NT2/D1 (cell line): ENCODE results near the gene TBC1D10A.

ENCODE experiments used
- DNase-seq: peaks from one replicate; pipeline ENCODE4 v3.0.0-alpha.2; 2011; ENCODE audit warnings: low read depth, low spot score
- H3K27me3 ChIP-seq: 2 replicates; pipeline ENCODE4 v1.6.0; 2011; ENCODE audit warnings: mild to moderate bottlenecking; ENCODE audit not compliant: insufficient read length, insufficient read depth
- H3K36me3 ChIP-seq: 2 replicates; pipeline ENCODE4 v1.6.1; 2011; ENCODE audit warnings: mild to moderate bottlenecking, low read length, mixed read lengths; ENCODE audit not compliant: insufficient read depth, insufficient read length
- H3K4me1 ChIP-seq: 2 replicates; pipeline ENCODE4 v1.5.1; 2011; ENCODE audit not compliant: insufficient read depth, insufficient read length
- H3K4me3 ChIP-seq: 2 replicates; pipeline ENCODE4 v1.5.1; 2011; ENCODE audit warnings: low read depth; ENCODE audit not compliant: insufficient read length
- H3K9ac ChIP-seq: 2 replicates; pipeline ENCODE4 v1.6.0; 2011; ENCODE audit warnings: low read depth; ENCODE audit not compliant: insufficient read length
- H3K9me3 ChIP-seq: 2 replicates; pipeline ENCODE4 v1.5.1; 2011; ENCODE audit warnings: mild to moderate bottlenecking, low read length; ENCODE audit not compliant: insufficient read depth
- SUZ12 ChIP-seq: IDR thresholded peaks from 2 replicates; pipeline ENCODE4 v1.6.1; 2011; ENCODE audit not compliant: insufficient read length, insufficient read depth; ENCODE audit errors: extremely low read depth
- YY1 ChIP-seq: IDR thresholded peaks from 2 replicates; pipeline ENCODE4 v1.6.1; 2011; ENCODE audit not compliant: insufficient read length, insufficient read depth
- ZNF274 ChIP-seq: IDR thresholded peaks from 2 replicates; pipeline ENCODE4 v1.6.1; 2011; ENCODE audit warnings: mild to moderate bottlenecking, low read depth, low read length

TBC1D10A gene

DNA sequence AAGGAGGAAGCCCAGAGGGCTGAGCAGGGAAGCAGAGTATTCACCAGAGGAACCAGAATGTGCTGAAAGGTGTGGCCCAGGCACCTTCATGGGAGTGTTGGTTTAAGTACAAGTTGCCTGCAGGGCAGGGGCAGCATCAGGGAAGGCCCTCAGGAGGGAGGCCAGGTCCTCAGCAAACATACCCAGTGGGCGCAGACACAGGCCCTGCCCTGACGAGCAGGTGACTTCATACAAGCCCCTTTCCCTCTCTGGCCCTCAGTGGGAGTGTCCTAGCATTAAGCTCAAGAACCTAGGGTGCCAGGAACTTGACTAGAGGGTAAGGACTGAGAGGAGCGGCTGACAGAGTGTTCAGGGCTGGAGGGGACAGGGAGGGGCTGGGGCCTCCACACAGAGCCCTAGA is 29.9 kb downstream of the TBC1D10A start:
- Histone ChIP-seq H3K4me3 (no peak overlapping the region), H3K36me3 (peaks cover 79% of the 10 kb centered on the region), H3K9ac (no peak overlapping the region), H3K4me1 (peaks cover 8% of the 10 kb centered on the region), H3K9me3 (no peaks in the 10 kb centered on the region), H3K27me3 (no peaks in the 10 kb centered on the region)
- DNase-seq: no peak
- TF ChIP-seq YY1: no peak
- TF ChIP-seq SUZ12: no peak
- no peak for TF ChIP-seq ZNF274

- Histone ChIP-seq H3K4me3 (no peak overlapping the region), H3K27me3 (no peaks in the 10 kb centered on the region), H3K36me3 (peaks cover 83% of the 10 kb centered on the region), H3K9me3 (no peaks in the 10 kb centered on the region), H3K9ac (no peak overlapping the region), H3K4me1 (peaks cover 11% of the 10 kb centered on the region)
- TF ChIP-seq ZNF274 (no peak), YY1 (no peak), SUZ12 (no peak)
- no peak for DNase-seq
These were observed 30.4 kb downstream of the TBC1D10A start for GRCh38 chr22:30296324-30296723.

- no peaks in the 10 kb centered on the region for H3K9me3 ChIP-seq
- TF ChIP-seq YY1 (no peak), SUZ12 (no peak), ZNF274 (no peak)
- H3K27me3 ChIP-seq: no peaks in the 10 kb centered on the region
- no peak overlapping the region for H3K9ac ChIP-seq
- DNase-seq: no peak
- H3K4me3 ChIP-seq: no peak overlapping the region
- peaks cover 77% of the 10 kb centered on the region for H3K36me3 ChIP-seq
- peaks cover 14% of the 10 kb centered on the region for H3K4me1 ChIP-seq
These were observed 31.2 kb downstream of the TBC1D10A start for GRCh38 chr22:30295576-30295975.

DNA sequence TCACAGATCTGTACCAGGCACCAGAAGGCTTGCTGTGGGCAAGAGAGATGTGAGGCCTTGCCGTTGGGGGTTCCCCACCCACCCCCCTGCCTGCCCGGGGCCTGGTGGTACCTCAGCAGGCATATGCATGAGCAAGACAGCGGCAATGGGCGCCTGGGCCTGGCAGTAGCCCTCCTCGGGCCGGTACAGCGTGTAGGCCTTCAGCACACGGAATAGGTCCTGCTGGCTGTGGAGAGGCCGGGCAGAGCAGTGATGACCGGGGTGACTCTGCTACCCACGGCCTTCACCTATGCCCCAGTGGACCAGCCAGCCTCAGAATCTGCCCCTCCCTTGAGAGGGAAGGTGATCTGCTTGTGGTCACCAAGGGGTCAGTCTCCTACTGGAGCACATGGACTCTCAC is 31.9 kb downstream of the TBC1D10A start:
- no peaks in the 10 kb centered on the region for H3K9me3 ChIP-seq
- H3K36me3 ChIP-seq: peaks cover 74% of the 10 kb centered on the region
- no peak for DNase-seq
- H3K4me3 ChIP-seq: no peak overlapping the region
- no peak overlapping the region for H3K9ac ChIP-seq
- peaks cover 16% of the 10 kb centered on the region for H3K4me1 ChIP-seq
- H3K27me3 ChIP-seq: no peaks in the 10 kb centered on the region
- no peak for TF ChIP-seq ZNF274
- no peak for TF ChIP-seq SUZ12
- no peak for TF ChIP-seq YY1

- H3K9ac ChIP-seq: no peak overlapping the region
- no peaks in the 10 kb centered on the region for H3K27me3 ChIP-seq
- peaks cover 16% of the 10 kb centered on the region for H3K4me1 ChIP-seq
- peaks cover 69% of the 10 kb centered on the region for H3K36me3 ChIP-seq
- DNase-seq: no peak
- TF ChIP-seq ZNF274 (no peak), YY1 (no peak), SUZ12 (no peak)
- H3K9me3 ChIP-seq: no peaks in the 10 kb centered on the region
- H3K4me3 ChIP-seq: no peak overlapping the region
These were observed 32.7 kb downstream of the TBC1D10A start for GRCh38 chr22:30294066-30294465.

- no peak overlapping the region for H3K9ac ChIP-seq
- no peaks in the 10 kb centered on the region for H3K27me3 ChIP-seq
These were observed 33.7 kb downstream of the TBC1D10A start for GRCh38 chr22:30293026-30293425.

GRCh38 chr22:30292069-30292970 is 34.4 kb downstream of the TBC1D10A start:
- no peaks in the 10 kb centered on the region for H3K27me3 ChIP-seq
- H3K9ac ChIP-seq: no peak overlapping the region
- no peak for DNase-seq

More at GRCh38 chr22:30293026-30293425, 33.7 kb downstream of the TBC1D10A start:
- H3K4me3 ChIP-seq: no peak overlapping the region
- TF ChIP-seq YY1: no peak
- no peak for TF ChIP-seq ZNF274
- no peak for TF ChIP-seq SUZ12
- no peak for DNase-seq
- peaks cover 62% of the 10 kb centered on the region for H3K36me3 ChIP-seq
- H3K9me3 ChIP-seq: no peaks in the 10 kb centered on the region
- peaks cover 16% of the 10 kb centered on the region for H3K4me1 ChIP-seq

More at GRCh38 chr22:30292069-30292970, 34.4 kb downstream of the TBC1D10A start:
- Histone ChIP-seq H3K36me3 (peaks cover 56% of the 10 kb centered on the region), H3K9me3 (no peaks in the 10 kb centered on the region), H3K4me3 (no peak overlapping the region), H3K4me1 (peaks cover 17% of the 10 kb centered on the region)
- TF ChIP-seq ZNF274: no peak
